ENCODE results near the gene GTPBP2.

DNA sequence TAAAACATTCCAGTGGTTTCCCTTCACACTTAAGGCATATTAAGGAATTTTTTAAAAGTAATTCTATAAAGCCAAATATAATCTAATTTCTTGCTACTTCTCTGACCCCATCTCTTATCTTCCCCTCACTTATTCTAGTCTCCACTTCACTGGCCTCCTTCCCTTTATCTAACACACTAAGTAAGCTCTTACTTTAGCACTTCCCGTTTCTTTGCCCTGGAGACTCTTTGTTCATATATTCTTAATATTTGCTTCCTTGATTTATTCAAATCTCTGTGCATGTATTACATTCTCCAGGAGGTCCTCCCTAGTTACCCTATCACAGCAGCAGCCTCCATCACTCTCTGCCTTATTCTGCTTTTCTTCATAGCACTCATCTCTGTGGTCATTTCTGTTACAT lies 20.3 kb downstream of the GTPBP2 start:
- TF ChIP-seq, protein P1, sequence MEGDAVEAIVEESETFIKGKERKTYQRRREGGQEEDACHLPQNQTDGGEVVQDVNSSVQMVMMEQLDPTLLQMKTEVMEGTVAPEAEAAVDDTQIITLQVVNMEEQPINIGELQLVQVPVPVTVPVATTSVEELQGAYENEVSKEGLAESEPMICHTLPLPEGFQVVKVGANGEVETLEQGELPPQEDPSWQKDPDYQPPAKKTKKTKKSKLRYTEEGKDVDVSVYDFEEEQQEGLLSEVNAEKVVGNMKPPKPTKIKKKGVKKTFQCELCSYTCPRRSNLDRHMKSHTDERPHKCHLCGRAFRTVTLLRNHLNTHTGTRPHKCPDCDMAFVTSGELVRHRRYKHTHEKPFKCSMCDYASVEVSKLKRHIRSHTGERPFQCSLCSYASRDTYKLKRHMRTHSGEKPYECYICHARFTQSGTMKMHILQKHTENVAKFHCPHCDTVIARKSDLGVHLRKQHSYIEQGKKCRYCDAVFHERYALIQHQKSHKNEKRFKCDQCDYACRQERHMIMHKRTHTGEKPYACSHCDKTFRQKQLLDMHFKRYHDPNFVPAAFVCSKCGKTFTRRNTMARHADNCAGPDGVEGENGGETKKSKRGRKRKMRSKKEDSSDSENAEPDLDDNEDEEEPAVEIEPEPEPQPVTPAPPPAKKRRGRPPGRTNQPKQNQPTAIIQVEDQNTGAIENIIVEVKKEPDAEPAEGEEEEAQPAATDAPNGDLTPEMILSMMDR (IDR thresholded peaks at IDR 0.05 in 2 of 3, conservative IDR thresholded peaks at IDR 0.05 in 1 of 3; ENCODE audit: control insufficient read depth in 2 of 3, extremely low read depth in 1 of 3, insufficient read depth in 1 of 3, low read depth in 3 of 3, low read length in 3 of 3): no peak
- TF ChIP-seq CREB1 (IDR thresholded peaks at IDR 0.05; ENCODE audit: low read depth) (no peak), HCFC1 (IDR thresholded peaks at IDR 0.05; ENCODE audit: low read length) (no peak), NFIC (IDR thresholded peaks at IDR 0.05; ENCODE audit: low read depth, low read length) (no peak), ETV6 (conservative IDR thresholded peaks at IDR 0.05 in 1 of 2, IDR thresholded peaks at IDR 0.05 in 1 of 2; ENCODE audit: borderline replicate concordance in 1 of 2, low read depth in 1 of 2) (no peak), TAF1 (IDR thresholded peaks at IDR 0.05; ENCODE audit: borderline replicate concordance, low read depth, low read length) (no peak), CBFB (IDR thresholded peaks at IDR 0.05; ENCODE audit: low read depth) (no peak), EZH2 (IDR thresholded peaks at IDR 0.05; ENCODE audit: borderline replicate concordance, control insufficient read depth, low read depth, low read length) (no peak), SP1 (IDR thresholded peaks at IDR 0.05; ENCODE audit: low read depth, low read length) (no peak), ZNF274 (IDR thresholded peaks at IDR 0.05; ENCODE audit: insufficient read depth, insufficient read length) (no peak), MTA2 (IDR thresholded peaks at IDR 0.05; ENCODE audit: low read depth) (no peak), RCOR1 (conservative IDR thresholded peaks at IDR 0.05; ENCODE audit: low read depth, low read length) (no peak), ZNF207 (IDR thresholded peaks at IDR 0.05; ENCODE audit: borderline replicate concordance) (no peak), TCF12 (IDR thresholded peaks at IDR 0.05; ENCODE audit: low read depth, low read length) (no peak)

Measured in GM12878 (cell line).